ENCODE results near the gene ARHGAP23.

DNA sequence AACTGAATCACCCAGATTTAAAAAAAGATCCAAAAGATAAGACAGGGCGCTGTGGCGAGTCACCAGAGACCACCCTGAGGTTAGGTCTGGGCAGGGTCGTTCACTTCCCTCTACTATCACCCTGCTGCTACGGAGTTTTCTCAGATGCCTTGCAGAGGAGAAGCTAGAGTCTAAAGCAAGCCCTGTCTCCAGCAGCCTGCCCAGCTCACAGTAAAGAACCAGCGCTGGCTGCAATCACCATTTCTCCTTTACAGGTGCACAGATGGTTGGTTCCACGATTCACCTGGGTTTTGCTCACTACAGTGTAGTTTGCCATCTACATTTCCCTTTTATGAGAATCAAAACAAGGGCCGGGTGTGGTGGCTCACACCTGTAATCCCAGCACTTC is 106.2 kb downstream of the ARHGAP23 start:
- TF ChIP-seq CTCF (IDR thresholded peaks at IDR 0.05), result no peak
- no peak for TF ChIP-seq POLR2A (IDR thresholded peaks at IDR 0.05)
